Activated CD4-positive, alpha-beta T cell treated with anti-CD3 and anti-CD28 coated beads, Interleukin-2, amount 10 ng/mL, durations not matched to agents 7 days and 5 days (primary cell): ENCODE data around the gene PPIP5K1. TPM values are rescaled to one million over a fixed set of nuclear protein-coding genes. Genes with fewer than 3 reads are reported as not detected.

Source experiments
- CTCF ChIA-PET: fragments of 350-600 bp; sonication (Branson Sonifier 250); formaldehyde crosslinking; loops from one replicate; lab custom pipeline; 2021; ENCODE audit warnings: antibody characterized with exemption; lab: Charles Lee
- POLR2A ChIA-PET: fragments of 350-600 bp; sonication (Branson Sonifier 250); formaldehyde crosslinking; loops from one replicate; lab custom pipeline; 2021; ENCODE audit warnings: antibody characterized with exemption; lab: Charles Lee
- DNase-seq: peaks from one replicate; pipeline ENCODE4 v3.0.0-alpha.2; 2020
- H3K27ac Mint-ChIP-seq: one replicate; pipeline ENCODE4 v1.8.0; 2021; ENCODE audit warnings: mild to moderate bottlenecking, moderate library complexity, mixed read lengths
- H3K27me3 Mint-ChIP-seq: one replicate; pipeline ENCODE4 v1.8.0; 2021; ENCODE audit warnings: mixed read lengths
- H3K36me3 Mint-ChIP-seq: one replicate; pipeline ENCODE4 v1.8.0; 2021; ENCODE audit warnings: low read depth, mixed read lengths
- H3K4me1 Mint-ChIP-seq: one replicate; pipeline ENCODE4 v1.8.0; 2021; ENCODE audit warnings: mixed read lengths
- H3K4me3 Mint-ChIP-seq: one replicate; pipeline ENCODE4 v1.8.0; 2021; ENCODE audit warnings: mild to moderate bottlenecking, moderate library complexity, mixed read lengths
- H3K9me3 Mint-ChIP-seq: one replicate; pipeline ENCODE4 v1.8.0; 2021; ENCODE audit warnings: mixed read lengths
- total RNA-seq, 2 experiments: library from RNA; stranded (reverse); gene quantifications; one replicate each; pipeline ENCODE4 v1.2.3, GENCODE V29; 2021

Gene PPIP5K1
- total RNA-seq, 2 experiments from 2014 or later, result 24.0 to 24.3 TPM

- POLR2A ChIA-PET, result no interaction called here
- Mint-ChIP-seq H3K27ac (no peak overlapping the region), H3K36me3 (peaks cover 6% of the 10 kb centered on the region)
Observed at GRCh38 chr15:43522247-43522646, 67.8 kb downstream of the PPIP5K1 start.

GRCh38 chr15:43521419-43521818 lies 68.6 kb downstream of the PPIP5K1 start:
- no peak overlapping the region for H3K4me3 Mint-ChIP-seq
- CTCF ChIA-PET, result interaction anchor here (8.1 kb wide), 1 partner anchor 8 kb away, joined by 59 read pairs; no protein-coding TSS in a partner anchor
- peaks cover 6% of the 10 kb centered on the region for H3K36me3 Mint-ChIP-seq
- POLR2A ChIA-PET, result no interaction called here
- DNase-seq, result no peak
- H3K27me3 Mint-ChIP-seq, result peaks cover 17% of the 10 kb centered on the region
- H3K27ac Mint-ChIP-seq, result no peak overlapping the region
- peaks cover 41% of the 10 kb centered on the region for H3K4me1 Mint-ChIP-seq
- no peaks in the 10 kb centered on the region for H3K9me3 Mint-ChIP-seq

More at GRCh38 chr15:43522247-43522646, 67.8 kb downstream of the PPIP5K1 start:
- Mint-ChIP-seq H3K4me1 (peaks cover 40% of the 10 kb centered on the region), H3K9me3 (no peaks in the 10 kb centered on the region), H3K4me3 (no peak overlapping the region), H3K27me3 (peaks cover 12% of the 10 kb centered on the region)
- CTCF ChIA-PET, result interaction anchor here (8.1 kb wide), 1 partner anchor 9 kb away, joined by 59 read pairs; no protein-coding TSS in a partner anchor
- no peak for DNase-seq

- DNase-seq, result no peak
- H3K27me3 Mint-ChIP-seq, result peaks cover 22% of the 10 kb centered on the region
- ChIA-PET POLR2A (no interaction called here), CTCF (interaction anchor here (0.5 kb wide), 1 partner anchor 1224 kb away, joined by 7 read pairs; no protein-coding TSS in a partner anchor)
- H3K4me1 Mint-ChIP-seq, result peaks cover 41% of the 10 kb centered on the region
- H3K4me3 Mint-ChIP-seq, result no peak overlapping the region
- H3K36me3 Mint-ChIP-seq, result peaks cover 6% of the 10 kb centered on the region
- H3K27ac Mint-ChIP-seq, result no peak overlapping the region
- H3K9me3 Mint-ChIP-seq, result no peaks in the 10 kb centered on the region
Observed at GRCh38 chr15:43520138-43520537, 69.9 kb downstream of the PPIP5K1 start.

GRCh38 chr15:43519196-43519595 lies 70.8 kb downstream of the PPIP5K1 start:
- DNase-seq, result no peak
- H3K4me3 Mint-ChIP-seq, result no peak overlapping the region
- H3K9me3 Mint-ChIP-seq, result no peaks in the 10 kb centered on the region
- POLR2A ChIA-PET, result no interaction called here
- H3K4me1 Mint-ChIP-seq, result peaks cover 38% of the 10 kb centered on the region
- CTCF ChIA-PET, result interaction anchor here (1.9 kb wide), 1 partner anchor 26 kb away, joined by 6 read pairs; the partner anchor contains the start of gene TP53BP1
- H3K27ac Mint-ChIP-seq, result no peak overlapping the region
- peaks cover 6% of the 10 kb centered on the region for H3K36me3 Mint-ChIP-seq
- H3K27me3 Mint-ChIP-seq, result peaks cover 22% of the 10 kb centered on the region

- Mint-ChIP-seq H3K9me3 (no peaks in the 10 kb centered on the region), H3K4me1 (peaks cover 46% of the 10 kb centered on the region), H3K27me3 (peaks cover 22% of the 10 kb centered on the region), H3K27ac (no peak overlapping the region), H3K4me3 (no peak overlapping the region), H3K36me3 (peaks cover 6% of the 10 kb centered on the region)
- no peak for DNase-seq
- ChIA-PET CTCF (interaction anchor here (0.7 to 1.9 kb wide), 3 partner anchors 9 to 1854 kb away, joined by 3 to 6 read pairs (median 5); partner anchors contain the start of gene TP53BP1), POLR2A (no interaction called here)
Observed at GRCh38 chr15:43518197-43518761, 71.7 kb downstream of the PPIP5K1 start.

- CTCF ChIA-PET, result interaction anchor here (0.7 to 1.9 kb wide), 3 partner anchors 10 to 1855 kb away, joined by 3 to 6 read pairs (median 5); partner anchors contain the start of gene TP53BP1
- Mint-ChIP-seq H3K4me3 (no peak within 1 kb of the TSS), H3K4me1 (peaks cover 52% of the 10 kb centered on the region), H3K36me3 (peaks cover 8% of the 10 kb centered on the region), H3K9me3 (no peaks in the 10 kb centered on the region), H3K27ac (peak within 1 kb of the TSS; percentile 67), H3K27me3 (peaks cover 23% of the 10 kb centered on the region)
- POLR2A ChIA-PET, result no interaction called here
- no peak for DNase-seq
Observed at GRCh38 chr15:43517354-43518196, 72.4 kb downstream of the PPIP5K1 start, which contains the start of gene MAP1A. Gene MAP1A (plus strand): TSS chr15:43517608. CDS start chr15:43521474, 3,866 bp downstream.

- DNase-seq, result no peak
- peaks cover 10% of the 10 kb centered on the region for H3K36me3 Mint-ChIP-seq
- ChIA-PET CTCF (interaction anchor here (0.6 to 6.4 kb wide), 3 partner anchors 9 to 61 kb away, joined by 5 to 59 read pairs (median 7); no protein-coding TSS in a partner anchor), POLR2A (no interaction called here)
- H3K27me3 Mint-ChIP-seq, result peaks cover 28% of the 10 kb centered on the region
- H3K27ac Mint-ChIP-seq, result no peak overlapping the region
- H3K9me3 Mint-ChIP-seq, result no peaks in the 10 kb centered on the region
- peaks cover 59% of the 10 kb centered on the region for H3K4me1 Mint-ChIP-seq
- no peak overlapping the region for H3K4me3 Mint-ChIP-seq
Observed at GRCh38 chr15:43516801-43517353, 73.1 kb downstream of the PPIP5K1 start.

GRCh38 chr15:43516185-43516584 lies 73.8 kb downstream of the PPIP5K1 start:
- Mint-ChIP-seq H3K27ac (peak overlapping the region; percentile 41), H3K4me1 (peaks cover 66% of the 10 kb centered on the region), H3K4me3 (no peak overlapping the region), H3K36me3 (peaks cover 10% of the 10 kb centered on the region), H3K9me3 (no peaks in the 10 kb centered on the region), H3K27me3 (peaks cover 29% of the 10 kb centered on the region)
- ChIA-PET CTCF (interaction anchor here (0.6 to 6.4 kb wide), 5 partner anchors 9 to 61 kb away, joined by 4 to 59 read pairs (median 8); no protein-coding TSS in a partner anchor), POLR2A (no interaction called here)
- DNase-seq, result no peak

GRCh38 chr15:43515741-43516140 lies 74.3 kb downstream of the PPIP5K1 start:
- peaks cover 7% of the 10 kb centered on the region for H3K36me3 Mint-ChIP-seq

GRCh38 chr15:43514241-43515057 lies 75.6 kb downstream of the PPIP5K1 start:
- Mint-ChIP-seq H3K4me3 (peak overlapping the region; percentile 54), H3K9me3 (no peaks in the 10 kb centered on the region), H3K27me3 (peaks cover 29% of the 10 kb centered on the region), H3K36me3 (peaks cover 7% of the 10 kb centered on the region), H3K4me1 (peaks cover 78% of the 10 kb centered on the region), H3K27ac (peak overlapping the region; percentile 82)
- peak; percentile 42 for DNase-seq
- POLR2A ChIA-PET, result interaction anchor here (0.7 kb wide), 1 partner anchor 41 kb away, joined by 3 read pairs; no protein-coding TSS in a partner anchor
- CTCF ChIA-PET, result interaction anchor here (0.9 to 6.4 kb wide), 9 partner anchors 9 to 97 kb away, joined by 3 to 59 read pairs (median 5); partner anchors contain the start of gene TP53BP1

More at GRCh38 chr15:43515741-43516140, 74.3 kb downstream of the PPIP5K1 start:
- Mint-ChIP-seq H3K27me3 (peaks cover 29% of the 10 kb centered on the region), H3K9me3 (no peaks in the 10 kb centered on the region), H3K27ac (no peak overlapping the region), H3K4me3 (no peak overlapping the region), H3K4me1 (peaks cover 67% of the 10 kb centered on the region)
- POLR2A ChIA-PET, result no interaction called here
- no peak for DNase-seq
- CTCF ChIA-PET, result interaction anchor here (1.2 to 6.4 kb wide), 5 partner anchors 10 to 31 kb away, joined by 4 to 59 read pairs (median 8); no protein-coding TSS in a partner anchor

GRCh38 chr15:43513550-43513949 lies 76.5 kb downstream of the PPIP5K1 start:
- H3K27ac Mint-ChIP-seq, result peak overlapping the region; percentile 82
- H3K36me3 Mint-ChIP-seq, result peaks cover 7% of the 10 kb centered on the region

More at GRCh38 chr15:43513550-43513949, 76.5 kb downstream of the PPIP5K1 start:
- DNase-seq, result no peak
- Mint-ChIP-seq H3K4me3 (peak overlapping the region; percentile 54), H3K27me3 (peaks cover 22% of the 10 kb centered on the region), H3K9me3 (no peaks in the 10 kb centered on the region), H3K4me1 (peaks cover 75% of the 10 kb centered on the region)
- POLR2A ChIA-PET, result no interaction called here
- CTCF ChIA-PET, result interaction anchor here (0.7 to 6.4 kb wide), 6 partner anchors 11 to 23 kb away, joined by 3 to 59 read pairs (median 4); partner anchors contain the start of gene TP53BP1
